IMR-90 (cell line): Measurements from ENCODE around the gene ADGRG2. TPM values are rescaled to one million over a fixed set of nuclear protein-coding genes. Genes with fewer than 3 reads are reported as not detected.

Source experiments
- ATAC-seq: fragments of 200-7000 bp; cut with Tn5 transposase; 2 replicates; pipeline ENCODE4 v1.9.1; 2020; ENCODE audit warnings: low read depth, mild to moderate bottlenecking, moderate library complexity
- BruUV-seq: library from RNA; stranded (reverse); fragments of 400-500 nt; replicated peaks from 2 replicates; lab custom pipeline; 2021; lab: Mats Ljungman, UMichigan
- CTCF ChIA-PET: fragments of 300-600 bp; formaldehyde crosslinking; extraction: SDS; loops from one replicate; lab custom pipeline; 2021; ENCODE audit warnings: antibody characterized with exemption; lab: Yijun Ruan, JAX
- POLR2A ChIA-PET: fragments of 300-600 bp; sonication (Branson Sonifier 250); formaldehyde crosslinking; loops from one replicate; lab custom pipeline; 2022; ENCODE audit warnings: antibody characterized with exemption; ENCODE audit not compliant: unreplicated experiment; lab: Charles Lee
- DNase-seq: peaks from one replicate; pipeline ENCODE4 v3.0.0; 2013
- H2AFZ ChIP-seq: replicated peaks from 2 replicates; pipeline ENCODE3; 2013; ENCODE audit warnings: low read length, mild to moderate bottlenecking; ENCODE audit not compliant: poor library complexity
- H2AK5ac ChIP-seq: 2 replicates; pipeline ENCODE4 v1.6.1; 2013; ENCODE audit warnings: low read depth, low read length, inconsistent platforms
- H2AK9ac ChIP-seq: replicated peaks from 2 replicates; pipeline ENCODE3; 2013; ENCODE audit warnings: mild to moderate bottlenecking, low read depth, low read length, moderate library complexity; ENCODE audit not compliant: poor library complexity
- H2BK120ac ChIP-seq: 2 replicates; pipeline ENCODE4 v1.6.1; 2013; ENCODE audit warnings: low read depth, low read length, inconsistent platforms
- H2BK15ac ChIP-seq: 3 replicates; pipeline ENCODE4 v1.6.1; 2013; ENCODE audit warnings: low read depth, low read length, inconsistent platforms
- H2BK20ac ChIP-seq: 2 replicates; pipeline ENCODE4 v1.6.1; 2013; ENCODE audit warnings: low read depth, mild to moderate bottlenecking, inconsistent platforms, low read length, moderate library complexity
- H2BK5ac ChIP-seq: 2 replicates; pipeline ENCODE4 v1.6.1; 2013; ENCODE audit warnings: mild to moderate bottlenecking, low read depth, low read length, inconsistent platforms; ENCODE audit not compliant: poor library complexity, severe bottlenecking
- H3K14ac ChIP-seq: replicated peaks from 2 replicates; pipeline ENCODE4 v1.6.1; 2013; ENCODE audit warnings: low read depth, low read length, inconsistent platforms
- H3K18ac ChIP-seq: 2 replicates; pipeline ENCODE4 v1.6.1; 2013; ENCODE audit warnings: low read depth, low read length, control low read depth
- H3K23ac ChIP-seq: 2 replicates; pipeline ENCODE4 v1.6.1; 2013; ENCODE audit warnings: low read depth, low read length, inconsistent platforms
- H3K27ac ChIP-seq: 2 replicates; pipeline ENCODE4 v1.5.1; 2013; ENCODE audit warnings: mild to moderate bottlenecking, control low read depth, low read length; ENCODE audit not compliant: insufficient read depth
- H3K27me3 ChIP-seq: 2 replicates; pipeline ENCODE4 v1.6.1; 2013; ENCODE audit warnings: low read length; ENCODE audit not compliant: control insufficient read depth, insufficient read depth
- H3K36me3 ChIP-seq: 2 replicates; pipeline ENCODE4 v1.6.1; 2013; ENCODE audit warnings: low read length, mixed read lengths; ENCODE audit not compliant: control insufficient read depth, insufficient read depth
- H3K4ac ChIP-seq: 2 replicates; pipeline ENCODE4 v1.6.1; 2013; ENCODE audit warnings: low read depth, low read length, inconsistent platforms
- H3K4me1 ChIP-seq: 2 replicates; pipeline ENCODE4 v1.6.1; 2013; ENCODE audit warnings: low read length, mixed read lengths; ENCODE audit not compliant: control insufficient read depth, insufficient read depth
- H3K4me2 ChIP-seq: 2 replicates; pipeline ENCODE4 v1.6.1; 2013; ENCODE audit warnings: low read depth, mild to moderate bottlenecking, control low read depth, low read length, moderate library complexity
- H3K4me3 ChIP-seq: 2 replicates; pipeline ENCODE4 v1.5.1; 2013; ENCODE audit warnings: low read depth, mild to moderate bottlenecking, control low read depth, low read length, moderate library complexity; ENCODE audit not compliant: insufficient read depth
- H3K56ac ChIP-seq: 2 replicates; pipeline ENCODE4 v1.6.1; 2013; ENCODE audit warnings: low read length, inconsistent platforms; ENCODE audit not compliant: insufficient read depth; ENCODE audit errors: extremely low read depth
- H3K79me1 ChIP-seq, 2 experiments: 2 replicates each; pipeline ENCODE4 v1.6.1; 2013; ENCODE audit warnings: low read length in 2 of 2, inconsistent platforms in 1 of 2, low read depth in 1 of 2
- H3K9ac ChIP-seq: 2 replicates; pipeline ENCODE4 v1.6.1; 2013; ENCODE audit warnings: low read depth, low read length, control low read depth
- H3K9me1 ChIP-seq: 2 replicates; pipeline ENCODE4 v1.6.1; 2013; ENCODE audit warnings: low read length, inconsistent platforms; ENCODE audit not compliant: insufficient read depth
- H3K9me3 ChIP-seq: 2 replicates; pipeline ENCODE4 v1.6.1; 2013; ENCODE audit warnings: low read length; ENCODE audit not compliant: control insufficient read depth, insufficient read depth
- H4K20me1 ChIP-seq: 2 replicates; pipeline ENCODE4 v1.6.1; 2013; ENCODE audit warnings: low read length, inconsistent platforms; ENCODE audit not compliant: insufficient read depth
- H4K5ac ChIP-seq: 2 replicates; pipeline ENCODE4 v1.6.1; 2013; ENCODE audit warnings: mild to moderate bottlenecking, low read depth, low read length, control low read depth
- H4K8ac ChIP-seq, 2 experiments: 2 replicates each; pipeline ENCODE4 v1.6.1; 2013; ENCODE audit warnings: low read depth in 2 of 2, low read length in 2 of 2, control low read depth in 1 of 2, inconsistent platforms in 1 of 2
- H4K91ac ChIP-seq: 2 replicates; pipeline ENCODE4 v1.6.1; 2013; ENCODE audit warnings: low read depth, low read length, inconsistent platforms; ENCODE audit not compliant: insufficient read depth
- CHD1 ChIP-seq: IDR thresholded peaks from 2 replicates; pipeline ENCODE4 v1.6.1; 2012; ENCODE audit warnings: low read depth, low read length, improper control_type of control experiment
- CTCF ChIP-seq: conservative IDR thresholded peaks from 2 replicates; pipeline ENCODE4 v1.5.1; 2012; ENCODE audit warnings: mild to moderate bottlenecking, low read depth, low read length, improper control_type of control experiment
- FOS ChIP-seq: fragments of 150-350 bp; IDR thresholded peaks from 2 replicates; pipeline ENCODE4 v1.6.1; 2016; ENCODE audit warnings: low read depth, low read length
- MAZ ChIP-seq: IDR thresholded peaks from 2 replicates; pipeline ENCODE4 v1.6.1; 2012; ENCODE audit warnings: low read depth, mild to moderate bottlenecking, low read length, improper control_type of control experiment, moderate library complexity, borderline replicate concordance
- POLR2A ChIP-seq: IDR thresholded peaks from 2 replicates; pipeline ENCODE4 v1.6.1; 2012; ENCODE audit warnings: mild to moderate bottlenecking, low read depth, low read length
- RFX5 ChIP-seq: IDR thresholded peaks from 2 replicates; pipeline ENCODE4 v1.8.0; 2012; ENCODE audit warnings: low read depth, mild to moderate bottlenecking, low read length, moderate library complexity
- WGBS, 2 experiments: methylation state at CpG; one replicate each; pipeline versions ENCODE4 v1.1.5 to v1.1.7; 2013; ENCODE audit warnings: missing lambda C conversion rate in 2 of 2; ENCODE audit not compliant: insufficient read length in 1 of 2; ENCODE audit errors: extremely low coverage in 2 of 2; 5-methylcytosine and 5-hydroxymethylcytosine counted together
- dilution Hi-C: fragments of 300-500 bp; cut with HindIII; formaldehyde crosslinking; loops from one replicate; pipeline ENCODE4 v1.14.3; 2018; ENCODE audit warnings: low sequenced_read_pairs; ENCODE audit not compliant: unreplicated experiment
- in situ Hi-C: fragments of 300-500 bp; cut with MboI; formaldehyde crosslinking; loops from 3 replicates; pipeline ENCODE4 v1.14.3; 2019; ENCODE audit warnings: low sequenced_read_pairs, inconsistent platforms, mixed read lengths
- intact Hi-C: fragments of 100-400 bp; cut with micrococcal nuclease; formaldehyde crosslinking; loops from 2 replicates; pipeline ENCODE4 v1.10.0; 2022
- polyA plus RNA-seq, 3 experiments: library from polyadenylated mRNA; depleted of rRNA; stranded (reverse); fragments of >200 nt; gene quantifications; 2 replicates each; pipeline ENCODE4 v1.2.3, GENCODE V29; 2012; ENCODE audit warnings: low replicate concordance in 1 of 3
- total RNA-seq: library from RNA; depleted of rRNA; stranded (reverse); fragments of >200 nt; gene quantifications from 2 replicates; pipeline ENCODE4 v1.2.3, GENCODE V29; 2012

ADGRG2 gene
- total and polyA plus RNA-seq, 2 of the 4 experiments (the other 2 are of a cell fraction) = under 0.01 to 0.07 TPM

- no peak for TF ChIP-seq CTCF
- TF ChIP-seq MAZ = no peak
- TF ChIP-seq POLR2A = no peak
- TF ChIP-seq RFX5 = no peak
- no peak for TF ChIP-seq CHD1
- TF ChIP-seq FOS = no peak
- POLR2A ChIA-PET = no interaction called here
- H2AK9ac ChIP-seq = no peak overlapping the region
- intact Hi-C loops = no loop called here
- H2AFZ ChIP-seq = no peak overlapping the region
- H3K27ac ChIP-seq = no peak overlapping the region
- H3K14ac ChIP-seq = no peak overlapping the region
- H2BK5ac ChIP-seq = no peak overlapping the region
- CTCF ChIA-PET = interaction anchor here (0.6 to 0.8 kb wide), 2 partner anchors 24 to 33 kb away, joined by 3 read pairs; no protein-coding TSS in a partner anchor
- no peaks in the 10 kb centered on the region; a peak in 1 of 4 replicates for H3K79me1 ChIP-seq
- no peak overlapping the region for H3K9ac ChIP-seq
- no peak overlapping the region for H4K5ac ChIP-seq
- H3K4ac ChIP-seq = no peak overlapping the region
- no peak overlapping the region for H3K18ac ChIP-seq
- no peaks in the 10 kb centered on the region for H3K9me1 ChIP-seq
- DNase-seq (no peak), ATAC-seq (no peak)
- H3K56ac ChIP-seq = no peak overlapping the region
- H4K8ac ChIP-seq = no peak overlapping the region
- H3K27me3 ChIP-seq = no peaks in the 10 kb centered on the region
- H2AK5ac ChIP-seq = no peak overlapping the region
- H2BK15ac ChIP-seq = no peak overlapping the region
- no peak overlapping the region for H2BK120ac ChIP-seq
- in situ Hi-C loops = no loop called here
- H3K23ac ChIP-seq = no peak overlapping the region
- H3K4me3 ChIP-seq = no peak overlapping the region
- no TSS peak for BruUV-seq
- dilution Hi-C loops = no loop called here
- no peaks in the 10 kb centered on the region for H3K9me3 ChIP-seq
- H2BK20ac ChIP-seq = no peak overlapping the region
- no peaks in the 10 kb centered on the region for H3K4me1 ChIP-seq
- 85% methylated on average over 4 of the region's 5 CpGs; no CpG with 5 or more reads in 1 of the 2 experiments for WGBS, 2 experiments
- H3K36me3 ChIP-seq = no peaks in the 10 kb centered on the region
- H4K91ac ChIP-seq = no peak overlapping the region
- no peaks in the 10 kb centered on the region for H4K20me1 ChIP-seq
- no peak overlapping the region for H3K4me2 ChIP-seq
Observed at GRCh38 chrX:18966624-18967023, 155.6 kb downstream of the ADGRG2 start.
